ENCODE data around the gene ABCA9.

ABCA9 gene

GRCh38 chr17:68961214-68961882 lies 99.4 kb downstream of the ABCA9 start:
- no peak for TF ChIP-seq CTCF (IDR thresholded peaks at IDR 0.05)

GRCh38 chr17:68957944-68958343 lies 102.8 kb downstream of the ABCA9 start:
- TF ChIP-seq CTCF (IDR thresholded peaks at IDR 0.05) = no peak

- no peak for TF ChIP-seq CTCF (IDR thresholded peaks at IDR 0.05)
These were observed 105.4 kb downstream of the ABCA9 start, which contains the start of gene ABCA8 for GRCh38 chr17:68955181-68955841. TSS of gene ABCA8 (minus strand) at chr17:68955392. CDS start at chr17:68942034, 13,358 bp downstream.

- TF ChIP-seq CTCF (IDR thresholded peaks at IDR 0.05) = no peak
These were observed 106.4 kb downstream of the ABCA9 start for GRCh38 chr17:68954146-68954896.

- no peak for TF ChIP-seq CTCF (IDR thresholded peaks at IDR 0.05)
These were observed 107.3 kb downstream of the ABCA9 start for GRCh38 chr17:68953340-68953997.

- no peak for TF ChIP-seq CTCF (IDR thresholded peaks at IDR 0.05)
These were observed 110.0 kb downstream of the ABCA9 start for GRCh38 chr17:68950725-68951124.

GRCh38 chr17:68944435-68945035 lies 116.2 kb downstream of the ABCA9 start:
- no peak for TF ChIP-seq CTCF (IDR thresholded peaks at IDR 0.05)

Data from LNCAP (cell line).